ENCODE data around the gene MBNL2.

- TF ChIP-seq POLR2A (IDR thresholded peaks at IDR 0.05; ENCODE audit: insufficient read depth in 1 of 2, low read depth in 2 of 2, low read length in 2 of 2) (no peak), DRAP1 (CRISPR knock-in tag; IDR thresholded peaks at IDR 0.05) (no peak), ZFP36 (IDR thresholded peaks at IDR 0.05; ENCODE audit: borderline replicate concordance, low read depth, low read length, partially characterized antibody) (no peak), AFF4 (CRISPR knock-in tag; IDR thresholded peaks at IDR 0.05) (no peak), PTBP1 (IDR thresholded peaks at IDR 0.05; ENCODE audit: low read depth, low read length, poor library complexity, severe bottlenecking) (no peak), ZNF562 (CRISPR knock-in tag; IDR thresholded peaks at IDR 0.05; ENCODE audit: borderline replicate concordance) (no peak), EZH2 (conservative IDR thresholded peaks at IDR 0.05; ENCODE audit: low read depth, low read length) (no peak)
Observed at GRCh38 chr13:97211300-97211699, 10.8 kb upstream of the MBNL2 start.
